IPS-11a (cell line): ENCODE results near the gene ST3GAL5.

ENCODE experiments used
- H3K4me3 ChIP-seq: one replicate; pipeline ENCODE4 v1.5.1; 2013; ENCODE audit warnings: low read depth, low read length, control low read depth

The ST3GAL5 gene

DNA sequence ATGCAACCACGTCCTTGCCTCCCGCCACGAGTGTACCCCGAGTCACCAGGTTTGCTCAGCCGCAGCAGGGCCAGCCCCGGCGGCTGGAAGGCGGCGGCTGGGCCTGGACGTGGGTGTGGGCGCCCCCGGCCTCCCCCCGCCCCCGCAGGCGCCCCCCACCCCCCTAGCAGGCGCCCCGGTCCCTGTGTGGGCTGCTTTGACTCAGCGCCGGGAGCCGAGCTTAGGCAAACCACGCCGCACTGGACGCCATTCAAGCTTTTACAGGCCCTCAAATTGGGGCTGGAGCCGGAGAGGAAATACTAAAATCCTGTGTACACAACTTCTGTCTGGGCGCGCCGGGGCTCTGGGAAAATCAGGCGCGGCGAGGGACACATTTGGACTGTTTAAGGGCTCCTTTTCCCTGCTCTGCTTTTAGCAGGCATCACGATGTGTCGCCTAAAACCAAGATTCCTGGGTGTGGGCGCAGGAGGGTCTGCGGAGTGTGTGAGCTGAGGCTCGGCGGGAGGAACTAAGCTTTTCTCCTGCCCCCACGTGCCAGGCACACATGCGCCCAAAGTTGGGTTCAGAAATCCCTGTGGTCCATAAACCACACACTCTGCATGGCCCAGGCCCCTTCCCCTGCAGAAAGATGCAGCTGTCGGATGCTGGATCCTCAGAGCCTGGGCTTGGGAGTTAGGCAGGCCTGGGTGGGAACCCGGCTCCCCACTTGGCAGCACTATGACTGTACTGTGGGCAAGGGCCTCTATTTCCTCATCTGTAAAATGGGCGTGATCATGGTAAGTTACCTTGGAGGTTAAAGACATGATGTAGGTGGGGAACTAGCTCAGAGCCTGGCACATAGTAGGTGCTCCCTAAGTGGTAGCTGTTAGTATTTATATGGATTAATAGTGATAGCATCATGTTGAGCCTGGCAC, 77.4 kb downstream of the ST3GAL5 start:
- no peak overlapping the region for H3K4me3 ChIP-seq

DNA sequence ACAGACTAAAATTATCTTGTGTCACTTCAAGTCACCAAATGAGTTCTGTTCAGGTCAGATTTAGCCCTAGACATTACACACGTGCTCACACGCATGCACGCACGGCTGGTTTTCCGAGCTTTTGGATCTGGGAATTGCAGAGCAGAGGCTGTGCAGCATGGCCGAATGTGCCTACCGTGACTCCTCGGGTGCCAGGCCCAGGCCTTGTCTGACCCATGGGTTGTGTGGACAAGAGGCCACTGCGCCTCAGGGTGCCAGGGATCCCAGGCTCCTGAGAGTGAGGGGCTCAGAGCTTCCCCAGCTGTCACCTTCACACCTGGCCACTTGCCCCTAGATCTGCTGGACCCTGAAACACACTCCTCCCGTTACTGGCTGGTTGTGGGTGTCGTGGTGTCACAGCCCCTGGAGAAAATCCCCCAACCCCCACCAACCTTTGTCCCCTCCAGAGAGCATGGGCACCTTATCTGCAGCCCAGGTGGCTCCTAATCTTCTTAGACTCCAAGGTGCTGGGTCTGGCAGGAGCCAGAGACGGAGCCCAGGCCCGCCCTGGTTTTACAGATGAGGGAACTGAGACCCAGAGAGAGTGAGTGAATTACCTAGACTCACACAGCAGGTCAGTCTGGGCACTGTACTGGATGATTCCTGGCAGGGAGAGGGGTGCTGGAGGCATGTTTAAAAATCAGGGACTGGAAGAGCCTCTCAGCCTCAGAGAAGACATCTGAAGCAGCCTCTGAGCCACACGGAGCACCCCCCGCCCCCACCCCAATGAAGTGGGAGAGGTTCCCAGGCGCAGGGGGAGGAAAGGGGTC, 78.2 kb downstream of the ST3GAL5 start:
- H3K4me3 ChIP-seq, result no peak overlapping the region

DNA sequence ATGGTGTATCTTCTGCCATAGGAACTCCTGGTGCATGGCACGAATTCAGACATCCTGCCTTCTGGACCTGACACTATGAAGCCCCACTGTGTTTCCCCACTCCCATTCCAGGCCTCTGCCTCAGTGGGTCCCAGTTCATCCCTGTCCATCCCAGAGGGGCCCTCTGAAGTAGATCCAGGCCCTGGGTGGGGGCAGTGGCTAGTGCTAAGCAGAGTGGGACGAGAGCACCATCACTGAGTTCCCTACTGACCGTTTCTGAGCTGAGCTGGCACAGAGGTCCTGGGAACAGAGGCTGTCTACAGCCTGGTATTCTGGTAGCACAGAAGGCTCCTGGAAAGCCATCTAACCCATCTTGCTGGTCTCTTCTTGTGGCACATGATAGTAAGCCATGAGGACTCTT, 81.0 kb downstream of the ST3GAL5 start:
- no peak overlapping the region for H3K4me3 ChIP-seq

DNA sequence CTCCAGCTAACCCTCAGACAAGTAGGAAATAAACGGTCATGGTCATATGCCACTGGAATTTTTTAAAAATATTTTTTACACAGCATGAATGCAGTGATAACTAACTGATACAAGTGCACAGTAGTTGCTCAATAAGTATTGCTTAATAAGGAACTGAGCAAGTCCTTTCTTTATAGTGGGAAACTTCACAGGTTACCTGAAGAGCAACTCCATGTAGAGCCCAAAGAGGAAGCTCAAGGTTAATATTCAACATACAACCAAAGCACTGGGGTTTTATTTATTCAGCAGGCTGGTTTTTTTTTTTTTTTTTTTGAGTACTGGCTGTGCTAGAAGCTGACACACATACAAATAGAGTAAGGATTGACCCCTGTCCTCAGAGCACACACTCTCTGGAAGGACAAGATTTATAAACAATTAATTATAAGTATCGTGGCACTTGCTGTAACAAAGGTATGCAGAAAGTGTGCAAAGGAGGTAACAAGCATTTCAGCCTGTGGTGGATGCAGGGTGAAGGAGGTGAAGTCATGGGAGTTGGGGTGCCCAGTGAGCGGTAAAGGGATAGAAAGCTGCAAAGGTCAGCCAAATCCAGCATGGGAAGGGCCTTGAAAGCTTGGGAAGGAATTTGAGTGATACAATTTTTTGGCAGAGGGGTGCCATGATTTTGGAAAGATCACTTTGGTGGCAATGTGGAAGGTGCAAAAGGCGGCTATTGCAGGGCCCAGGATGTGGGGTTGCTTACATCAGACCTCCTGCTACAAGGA, 82.3 kb downstream of the ST3GAL5 start:
- H3K4me3 ChIP-seq, result no peak overlapping the region

DNA sequence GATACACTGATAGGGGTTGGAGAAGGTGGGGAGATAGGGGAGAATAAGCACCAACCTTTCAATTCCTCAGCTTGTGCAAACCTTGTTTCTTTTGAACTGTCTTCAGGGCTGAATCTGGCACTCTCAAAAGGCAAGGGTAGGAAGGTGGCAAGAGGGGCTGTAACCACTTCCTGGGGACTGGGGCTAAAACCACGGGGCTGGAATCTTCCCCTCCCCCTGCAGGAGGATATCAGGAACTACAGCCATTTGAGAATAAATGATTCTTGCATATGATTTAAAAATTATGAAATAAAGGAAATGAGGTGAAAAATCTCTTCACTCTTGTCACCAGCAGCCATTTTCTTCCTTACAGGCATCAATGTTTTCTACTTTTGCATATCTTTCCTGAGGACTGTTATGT, 84.2 kb downstream of the ST3GAL5 start:
- H3K4me3 ChIP-seq, result no peak overlapping the region

DNA sequence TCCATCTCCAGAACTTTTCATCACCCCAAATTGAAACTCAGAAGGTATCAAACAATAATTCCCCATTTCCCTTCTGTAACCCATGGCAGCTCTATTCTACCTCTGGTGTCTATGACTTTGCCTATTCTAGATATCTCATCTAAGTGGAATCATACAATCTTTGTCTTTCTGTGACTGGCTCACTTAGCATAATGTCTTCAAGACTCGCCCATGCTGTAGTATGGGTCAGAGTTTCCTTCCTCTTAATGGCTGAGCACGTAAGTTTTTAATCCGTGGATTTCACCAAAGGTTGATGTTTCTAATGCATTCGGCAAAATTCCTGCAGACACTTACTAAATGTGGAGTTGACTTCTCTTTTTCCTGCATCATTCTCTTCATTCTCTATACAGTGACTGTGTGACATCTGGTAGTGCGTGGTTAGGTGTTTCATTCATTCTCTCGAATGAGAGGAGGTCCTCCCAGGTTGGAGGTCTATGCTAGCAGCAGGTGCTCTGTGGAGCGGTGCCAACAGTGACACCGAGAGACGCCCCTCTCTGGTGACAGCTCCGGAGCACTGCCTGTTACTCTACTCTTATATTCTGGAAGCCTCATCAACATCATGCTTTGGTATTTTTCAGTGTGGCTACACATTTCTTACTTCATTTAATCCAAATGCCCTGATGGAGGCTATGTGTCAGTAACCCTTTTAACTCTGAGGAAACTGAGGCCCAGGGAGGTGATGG, 84.9 kb downstream of the ST3GAL5 start:
- H3K4me3 ChIP-seq, result no peak overlapping the region

DNA sequence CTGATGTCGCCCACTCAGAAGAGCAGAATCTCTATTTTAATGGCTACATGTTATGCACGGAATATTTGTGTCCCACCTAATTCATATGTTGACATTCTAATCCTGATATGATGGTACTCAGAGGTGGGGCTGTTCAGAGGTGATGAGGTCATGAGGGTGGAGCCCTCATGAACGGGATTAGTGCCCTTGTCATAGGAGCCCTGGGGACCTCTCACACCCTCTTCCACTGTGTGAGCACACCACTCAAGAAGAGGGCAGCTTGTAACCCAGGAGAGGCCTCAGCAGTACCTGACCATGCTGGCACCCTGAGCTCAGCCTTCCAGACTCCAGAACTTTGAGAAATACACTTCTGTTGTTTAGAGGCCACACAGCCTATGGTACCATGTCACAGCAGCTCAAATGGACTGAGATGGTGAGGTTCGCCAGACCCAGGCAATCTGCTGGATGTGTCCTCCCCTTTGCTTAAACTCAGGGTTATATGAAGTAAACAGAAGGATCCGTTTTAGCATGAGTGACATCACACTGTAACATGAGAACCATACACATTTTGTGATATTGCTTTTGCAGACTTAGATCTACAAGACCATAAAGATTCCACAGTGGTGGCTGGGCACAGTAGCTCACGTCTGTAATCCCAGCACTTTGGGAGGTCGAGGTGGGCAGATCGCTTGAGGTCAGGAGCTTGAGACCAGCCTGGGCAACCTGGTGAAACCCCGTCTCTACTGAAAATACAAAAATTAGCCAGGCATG, 86.3 kb downstream of the ST3GAL5 start:
- no peak overlapping the region for H3K4me3 ChIP-seq

DNA sequence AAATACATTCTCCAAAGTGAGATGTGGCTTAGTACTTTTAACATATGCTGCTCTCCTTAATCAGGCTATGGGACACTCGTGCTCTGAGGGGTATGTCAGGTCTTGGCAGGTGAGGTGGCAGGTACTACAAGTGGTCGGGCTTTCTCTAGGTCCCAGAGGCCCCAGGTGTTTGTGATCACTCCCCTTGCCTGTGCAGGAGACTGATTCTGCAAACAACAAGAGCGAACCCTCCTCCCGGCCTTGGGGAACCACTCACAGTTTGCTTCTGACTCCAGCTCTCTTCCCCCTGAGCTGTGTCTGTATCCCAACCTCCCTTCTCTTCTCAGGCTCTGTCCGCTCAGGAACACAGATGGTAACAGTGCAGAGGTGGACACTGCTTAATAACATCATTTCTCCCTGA, 86.9 kb downstream of the ST3GAL5 start:
- H3K4me3 ChIP-seq, result no peak overlapping the region

DNA sequence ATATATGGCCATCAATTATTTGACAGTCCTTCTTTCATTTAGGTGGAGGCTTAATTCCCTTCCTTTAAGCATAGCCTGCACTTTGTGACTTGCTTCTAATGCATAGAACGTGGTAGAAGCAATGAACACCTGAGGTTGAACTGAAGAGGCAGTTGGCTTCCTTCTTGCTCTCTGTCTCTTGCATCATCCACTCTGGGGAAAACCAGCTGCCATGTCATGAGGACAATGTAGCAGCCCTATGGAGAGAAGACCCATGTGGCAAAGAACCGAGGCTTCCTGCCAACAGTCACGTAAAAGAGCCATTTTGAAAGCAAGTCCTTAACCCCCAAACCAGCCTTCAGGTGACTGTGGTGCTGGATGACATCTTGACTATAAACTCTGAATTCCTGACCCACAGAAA, 88.2 kb downstream of the ST3GAL5 start:
- H3K4me3 ChIP-seq, result no peak overlapping the region

DNA sequence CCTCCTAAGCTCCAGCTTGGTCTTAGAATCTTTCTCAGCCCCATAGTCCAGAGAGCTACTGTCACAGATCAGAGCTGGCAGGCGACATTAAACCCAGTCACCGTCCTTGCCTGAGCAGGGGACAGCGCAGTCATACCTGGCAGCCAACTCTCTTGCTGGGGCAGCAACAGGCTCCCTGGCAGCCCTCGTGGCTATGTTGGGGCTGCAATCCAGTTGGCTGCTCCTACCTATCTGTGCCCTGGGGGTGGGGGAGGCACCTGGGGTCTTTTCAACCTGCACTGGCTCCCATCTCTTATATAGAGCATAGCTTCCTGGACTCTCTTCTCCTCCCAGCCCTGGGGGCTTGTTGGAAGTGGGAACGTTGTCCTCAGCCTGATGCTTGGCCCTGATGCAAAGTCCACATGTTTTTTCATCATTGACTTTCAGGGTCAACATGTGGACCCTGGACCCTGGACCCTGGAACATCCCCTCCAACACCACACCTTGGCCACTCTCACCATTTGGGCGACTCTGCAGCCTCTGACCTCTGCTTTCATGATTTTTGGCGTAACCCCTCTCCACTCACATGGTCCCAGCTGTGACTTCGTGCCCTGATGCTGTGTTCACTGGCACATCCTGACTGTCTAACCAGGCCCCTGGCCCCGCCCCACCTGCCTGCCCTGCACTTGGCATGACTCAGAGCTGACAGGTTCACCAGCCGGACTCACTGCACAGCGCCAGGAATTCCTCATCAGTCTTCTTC, 89.4 kb downstream of the ST3GAL5 start:
- no peak overlapping the region for H3K4me3 ChIP-seq

DNA sequence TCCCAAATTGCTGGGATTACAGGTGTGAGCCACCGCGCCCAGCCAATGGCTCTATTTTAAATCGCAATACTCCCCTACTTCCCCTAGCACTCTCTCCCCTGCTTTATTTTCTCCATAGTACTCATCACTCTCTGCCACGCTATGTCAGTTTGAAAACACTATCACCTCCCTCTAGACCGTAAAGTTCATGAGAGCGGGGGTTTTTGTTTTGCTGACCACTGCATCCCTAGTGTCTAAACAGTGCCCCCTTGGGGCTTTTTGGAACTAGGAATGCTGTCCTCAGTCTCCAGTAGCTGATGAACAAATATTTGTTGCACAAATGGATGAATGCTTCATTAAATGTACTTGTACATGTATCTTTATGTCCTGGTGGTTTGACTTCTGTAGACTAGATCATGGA, 90.9 kb downstream of the ST3GAL5 start:
- H3K4me3 ChIP-seq, result no peak overlapping the region

DNA sequence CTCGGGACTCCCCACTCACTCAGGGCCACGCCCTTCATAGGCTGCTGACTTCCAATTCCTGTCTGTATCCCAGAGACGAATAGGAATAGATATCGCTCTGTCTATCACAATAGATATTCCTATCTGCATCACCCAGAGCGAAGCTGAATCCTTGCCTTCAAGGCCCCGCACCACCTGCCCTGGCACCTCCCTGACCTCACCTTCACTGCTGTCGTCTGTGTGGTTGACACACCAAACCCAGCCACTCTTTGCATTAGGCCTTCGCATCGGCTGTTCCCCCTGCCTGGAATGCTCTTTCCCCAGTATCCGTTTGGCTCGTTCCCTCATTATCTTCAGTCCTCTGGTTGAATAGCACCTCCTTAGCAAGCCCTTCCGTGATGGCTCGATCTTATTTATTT, 91.5 kb downstream of the ST3GAL5 start:
- H3K4me3 ChIP-seq, result no peak overlapping the region

DNA sequence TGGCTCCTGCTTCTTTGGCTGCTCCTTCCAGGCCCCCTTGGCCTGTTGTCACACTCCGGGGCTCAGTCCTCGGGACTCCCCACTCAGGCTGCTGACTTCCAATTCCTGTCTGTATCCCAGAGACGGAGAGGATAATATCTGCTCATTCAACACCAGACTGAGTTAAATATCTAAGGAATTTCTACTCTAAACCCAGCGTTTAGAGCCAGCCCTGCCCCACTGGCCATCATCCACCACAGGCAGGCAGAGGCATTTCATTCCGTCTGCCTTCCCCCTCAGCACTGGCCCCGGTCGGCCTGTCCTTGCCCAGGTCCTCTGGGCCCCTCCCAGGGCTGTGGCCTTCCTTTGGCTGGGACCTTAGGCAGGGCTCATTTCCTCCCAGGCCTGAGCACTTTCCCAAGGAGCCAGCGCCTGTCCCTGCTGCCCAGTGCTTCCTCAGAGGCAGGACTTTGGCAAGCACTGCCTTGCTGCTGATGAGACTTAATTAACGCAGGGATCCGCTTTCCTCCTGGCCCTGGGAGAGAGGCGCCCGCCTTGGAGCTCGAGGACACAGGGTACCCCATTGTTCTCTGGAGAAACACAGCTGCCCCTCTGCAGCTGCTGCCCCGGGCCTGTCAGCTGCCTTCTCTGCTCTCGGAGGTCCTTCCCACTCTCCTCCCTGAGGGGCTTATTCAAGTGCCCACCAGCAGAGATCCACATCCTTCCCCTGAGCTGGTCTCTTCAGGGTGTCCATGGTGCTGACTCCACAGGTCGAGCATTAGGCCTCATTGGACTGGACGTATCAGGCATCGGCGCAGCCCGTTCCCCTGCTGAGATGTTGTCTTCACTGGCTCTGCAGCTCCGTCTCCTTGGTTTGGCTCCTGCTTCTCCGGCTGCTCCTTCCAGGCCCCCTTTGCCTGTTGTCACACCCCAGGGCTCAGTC, 92.2 kb downstream of the ST3GAL5 start:
- H3K4me3 ChIP-seq, result no peak overlapping the region

DNA sequence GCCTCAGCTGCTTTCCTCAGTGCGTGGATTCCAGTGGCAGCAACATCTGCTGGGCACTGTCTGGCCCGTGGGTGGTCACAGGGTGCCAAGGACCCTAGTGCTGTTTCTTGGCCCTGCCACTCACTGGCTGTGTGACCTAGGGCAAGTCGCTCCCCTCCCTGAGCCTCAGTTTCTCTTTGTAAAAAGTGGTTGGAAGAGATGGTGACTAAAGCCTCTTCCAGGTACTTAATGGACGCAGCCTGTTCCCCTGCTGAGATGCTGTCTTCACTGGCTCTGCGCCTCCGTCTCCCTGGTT, 92.8 kb downstream of the ST3GAL5 start:
- no peak overlapping the region for H3K4me3 ChIP-seq

DNA sequence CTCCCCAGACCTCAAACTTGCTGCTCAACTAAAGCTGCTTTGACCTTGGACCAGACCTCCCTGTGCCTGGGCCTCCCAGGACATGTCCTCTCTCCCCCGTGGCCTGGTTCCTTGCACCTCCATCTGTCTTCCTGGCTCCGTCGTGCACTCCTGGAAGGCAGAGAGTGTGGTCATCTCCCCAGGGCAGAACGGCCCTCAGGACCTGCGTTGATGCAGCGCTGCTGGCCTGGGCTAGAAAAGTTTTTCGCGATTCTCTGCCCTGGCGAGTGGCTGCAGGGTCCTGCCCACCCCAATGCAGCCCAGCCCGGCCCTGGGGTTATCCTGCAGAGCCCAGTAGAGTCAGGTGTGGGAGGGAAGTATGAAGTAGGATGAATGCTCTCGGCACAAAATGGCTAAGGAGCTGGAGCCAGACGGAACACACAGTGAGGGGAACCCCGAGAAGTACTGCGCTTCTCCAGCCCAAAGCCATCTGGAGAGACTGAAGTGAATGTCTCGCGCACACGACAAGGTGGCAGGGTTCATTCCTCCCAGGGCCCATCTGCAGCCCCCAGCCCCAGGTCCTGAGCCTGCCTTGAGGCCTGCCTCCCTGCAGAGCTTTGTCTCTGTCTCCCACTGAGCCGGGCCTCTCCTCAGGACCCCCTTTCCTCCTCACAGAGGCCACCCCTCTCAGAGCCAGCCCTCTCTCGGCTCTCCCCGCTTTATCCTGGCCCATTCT, 93.3 kb downstream of the ST3GAL5 start:
- H3K4me3 ChIP-seq, result no peak overlapping the region

DNA sequence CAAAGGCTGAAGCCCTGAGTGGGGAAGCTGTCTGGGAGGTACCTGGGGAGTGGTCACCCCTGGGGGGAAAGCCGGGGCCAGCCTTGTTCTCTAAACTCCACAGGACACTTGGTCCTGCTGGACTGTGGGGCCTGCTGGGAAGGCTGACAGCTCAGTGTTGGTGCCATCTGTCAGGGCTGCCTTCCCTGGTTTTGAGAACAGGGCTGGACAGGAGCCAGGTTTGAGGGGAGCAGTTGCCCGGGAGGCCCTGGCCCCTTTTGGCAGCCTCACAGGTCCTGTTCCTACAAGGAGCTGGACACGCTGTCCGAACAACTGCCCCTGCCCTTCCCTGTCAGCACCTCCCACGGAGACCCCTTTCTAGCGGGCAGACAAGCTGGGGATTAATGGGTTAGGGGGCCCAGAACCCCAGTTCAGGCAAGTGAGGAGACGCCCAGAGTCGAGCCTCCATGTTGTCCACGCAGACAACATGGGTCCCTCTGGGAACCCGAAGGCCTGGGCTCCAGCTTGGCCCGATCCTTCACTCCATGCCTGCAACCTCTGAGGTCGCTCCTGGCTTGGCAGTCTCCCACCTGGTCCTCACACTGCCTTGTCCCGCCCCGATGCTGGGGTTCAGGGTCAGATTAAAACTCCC, 94.2 kb downstream of the ST3GAL5 start:
- H3K4me3 ChIP-seq, result no peak overlapping the region

DNA sequence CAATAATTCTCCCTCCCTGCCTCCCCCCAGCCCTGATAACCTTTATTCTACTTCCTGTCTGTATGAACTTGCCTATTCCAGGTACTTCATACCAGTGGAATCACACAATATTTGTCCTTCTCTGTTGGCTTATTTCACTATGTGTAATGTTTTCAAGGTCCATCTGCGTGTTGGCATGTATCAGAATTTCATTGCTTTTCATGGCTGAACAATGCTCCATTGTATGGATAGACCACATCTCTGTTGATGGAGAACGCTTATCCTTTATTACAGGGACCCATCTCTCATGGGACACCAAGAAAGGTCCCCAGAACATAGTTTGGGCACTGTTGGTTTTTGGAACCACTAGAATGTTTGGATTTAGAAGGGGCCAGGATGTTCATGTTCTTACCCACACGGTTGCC, 94.8 kb downstream of the ST3GAL5 start:
- no peak overlapping the region for H3K4me3 ChIP-seq
